Stimulated activated CD4-positive, alpha-beta T cell treated with anti-CD3 and anti-CD28 coated beads, Interleukin-4, amount 100 ng/mL, for 4 hours (primary cell): ENCODE data around the gene GCKR.

ENCODE experiments used
- DNase-seq, 2 experiments: peaks; one replicate each; pipeline ENCODE4 v3.0.0-alpha.2; 2020

Gene GCKR, protein sequence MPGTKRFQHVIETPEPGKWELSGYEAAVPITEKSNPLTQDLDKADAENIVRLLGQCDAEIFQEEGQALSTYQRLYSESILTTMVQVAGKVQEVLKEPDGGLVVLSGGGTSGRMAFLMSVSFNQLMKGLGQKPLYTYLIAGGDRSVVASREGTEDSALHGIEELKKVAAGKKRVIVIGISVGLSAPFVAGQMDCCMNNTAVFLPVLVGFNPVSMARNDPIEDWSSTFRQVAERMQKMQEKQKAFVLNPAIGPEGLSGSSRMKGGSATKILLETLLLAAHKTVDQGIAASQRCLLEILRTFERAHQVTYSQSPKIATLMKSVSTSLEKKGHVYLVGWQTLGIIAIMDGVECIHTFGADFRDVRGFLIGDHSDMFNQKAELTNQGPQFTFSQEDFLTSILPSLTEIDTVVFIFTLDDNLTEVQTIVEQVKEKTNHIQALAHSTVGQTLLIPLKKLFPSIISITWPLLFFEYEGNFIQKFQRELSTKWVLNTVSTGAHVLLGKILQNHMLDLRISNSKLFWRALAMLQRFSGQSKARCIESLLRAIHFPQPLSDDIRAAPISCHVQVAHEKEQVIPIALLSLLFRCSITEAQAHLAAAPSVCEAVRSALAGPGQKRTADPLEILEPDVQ

DNA sequence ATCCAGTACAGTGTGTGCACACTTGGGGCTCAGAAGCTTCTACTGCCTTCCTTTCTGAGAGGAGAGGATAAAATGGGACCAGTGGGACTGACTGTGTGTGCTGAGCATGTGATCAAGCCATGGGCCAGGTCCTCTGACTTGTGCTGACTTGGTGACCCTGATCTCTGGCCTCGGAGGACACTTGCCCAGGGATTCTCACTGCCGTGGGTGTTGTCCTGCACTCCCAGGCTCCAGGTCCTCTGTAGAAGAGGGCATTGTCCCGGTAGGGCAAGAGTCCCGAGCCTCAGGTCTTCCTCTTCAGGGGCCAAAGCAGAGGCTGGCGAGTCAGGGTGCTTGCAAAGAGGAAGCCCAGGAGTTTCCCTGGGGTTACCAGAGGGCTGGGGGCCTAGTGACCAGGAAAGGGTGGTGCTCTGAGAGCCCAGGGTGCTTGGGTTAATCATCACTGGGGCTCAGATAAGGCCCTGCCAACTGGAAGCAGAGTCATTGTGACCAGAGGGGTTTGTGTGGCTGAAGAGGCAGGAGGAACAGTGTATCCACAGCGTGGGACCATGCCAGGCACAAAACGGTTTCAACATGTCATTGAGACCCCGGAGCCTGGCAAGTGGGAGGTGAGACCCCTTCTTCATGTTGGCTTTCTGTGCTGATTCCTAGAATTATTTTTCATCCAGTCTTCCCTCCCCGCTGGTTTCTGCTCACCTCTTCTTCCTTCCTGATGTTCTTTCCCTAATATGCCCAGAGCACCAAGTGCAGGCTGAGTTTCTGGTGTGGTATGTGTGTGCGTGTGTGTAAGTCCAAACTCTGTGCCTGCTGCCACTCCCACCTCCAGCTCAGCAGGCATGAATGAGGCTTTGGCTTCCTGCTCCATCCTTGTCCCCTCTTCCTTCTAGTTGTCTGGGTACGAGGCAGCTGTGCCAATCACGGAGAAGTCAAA lies at the start of gene GCKR:
TSS of gene GCKR (plus strand) at position 483 of the 931 bp plus-strand sequence. CDS start at position 549, 66 bp downstream.
- no peak for DNase-seq

DNA sequence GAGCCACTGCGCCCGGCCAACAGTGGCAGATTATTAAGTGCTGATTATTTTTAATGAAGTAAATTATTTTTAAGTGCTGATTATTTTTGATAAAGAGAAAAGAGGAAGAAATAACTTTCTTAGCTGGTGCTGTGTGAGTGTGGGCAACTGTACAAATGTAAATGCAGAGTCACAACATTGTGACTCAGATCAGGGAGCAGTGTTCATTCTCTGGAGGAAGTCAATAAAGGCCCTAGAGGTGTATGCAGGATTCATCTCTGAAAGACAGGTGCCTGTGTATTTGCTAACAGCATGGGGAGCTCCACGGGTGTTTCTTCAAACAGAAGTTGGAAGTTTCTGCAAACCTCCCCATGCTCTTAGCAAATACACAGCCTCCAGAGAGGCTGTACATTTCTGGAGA lies 48.3 kb upstream of the GCKR start:
- DNase-seq, result no peak

DNA sequence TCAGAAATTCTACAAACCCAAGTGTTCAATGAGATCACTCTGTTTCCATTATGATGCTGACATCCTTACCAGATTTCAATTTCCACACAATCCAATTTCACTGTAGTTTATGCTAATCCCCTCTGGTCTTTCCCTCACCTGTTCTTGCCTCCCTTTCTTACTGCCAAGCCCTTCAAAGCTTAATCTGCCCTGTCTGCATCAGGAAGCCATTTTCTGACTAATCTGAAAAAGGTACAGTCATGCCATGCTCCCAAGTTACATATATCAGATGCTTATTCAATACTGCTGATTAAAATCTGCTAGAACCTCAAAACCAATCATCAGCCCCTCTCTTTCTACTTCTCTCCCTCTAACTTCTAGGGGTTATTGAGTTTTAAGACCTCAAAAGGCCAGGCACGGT lies 45.5 kb upstream of the GCKR start:
- no peak for DNase-seq

DNA sequence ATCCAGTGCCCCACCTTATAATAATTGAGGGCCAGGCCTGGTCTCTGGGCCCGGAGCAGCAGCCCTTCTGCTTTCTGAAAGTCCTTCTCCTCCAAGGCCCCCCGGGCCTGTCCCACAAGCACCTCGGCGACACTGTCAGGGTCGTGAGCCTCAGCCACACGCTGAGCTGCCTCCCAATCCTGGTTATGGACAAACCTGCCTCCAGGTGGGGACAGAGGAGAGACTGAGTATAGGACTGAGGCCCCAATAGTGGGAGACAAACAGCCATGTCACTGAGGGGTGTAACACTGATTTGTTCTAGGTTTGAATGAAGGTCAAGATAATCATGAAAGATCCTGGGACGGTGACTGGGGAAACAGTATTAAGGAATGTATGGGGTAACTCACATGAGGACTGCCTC lies 42.7 kb upstream of the GCKR start:
- no peak for DNase-seq

DNA sequence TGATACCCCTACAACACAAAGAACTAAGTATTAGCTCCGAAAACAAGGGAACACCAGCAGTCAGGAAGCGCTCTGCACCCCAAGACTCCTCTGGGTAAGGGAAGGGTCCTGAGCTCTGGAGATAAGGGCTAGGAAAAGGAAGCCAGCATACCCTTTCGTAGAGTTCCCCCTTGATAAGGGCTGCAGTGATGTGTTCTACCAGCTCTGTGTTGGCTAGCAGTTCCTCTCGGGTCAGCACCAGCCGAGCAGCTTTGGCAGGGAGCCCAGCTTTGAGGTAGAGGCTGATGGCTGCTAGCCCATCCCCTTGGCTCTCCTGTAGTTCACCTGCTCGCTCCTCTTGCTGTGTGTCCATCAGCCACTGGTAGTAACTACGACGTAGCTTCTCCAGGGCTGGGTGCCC lies 35.5 kb upstream of the GCKR start:
- DNase-seq, result no peak

DNA sequence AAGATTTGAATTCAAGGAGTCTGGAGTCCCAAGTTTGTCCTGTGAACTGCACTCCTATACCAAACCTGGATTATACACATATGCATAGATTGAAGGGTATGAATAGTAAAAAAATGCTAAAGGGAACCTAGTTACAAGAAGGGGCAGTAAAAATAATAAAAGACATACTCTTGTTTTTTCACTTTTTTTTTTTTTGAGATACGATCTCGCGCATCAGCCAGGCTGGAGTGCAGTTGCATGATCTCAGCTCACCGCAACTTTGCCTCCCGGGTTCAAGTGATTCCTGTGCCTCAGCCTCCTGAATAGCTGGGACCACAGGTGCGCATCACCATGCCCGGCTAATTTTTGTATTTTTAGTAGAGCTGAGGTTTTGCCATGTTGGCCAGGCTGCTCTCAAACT lies 32.2 kb upstream of the GCKR start:
- DNase-seq, result no peak

DNA sequence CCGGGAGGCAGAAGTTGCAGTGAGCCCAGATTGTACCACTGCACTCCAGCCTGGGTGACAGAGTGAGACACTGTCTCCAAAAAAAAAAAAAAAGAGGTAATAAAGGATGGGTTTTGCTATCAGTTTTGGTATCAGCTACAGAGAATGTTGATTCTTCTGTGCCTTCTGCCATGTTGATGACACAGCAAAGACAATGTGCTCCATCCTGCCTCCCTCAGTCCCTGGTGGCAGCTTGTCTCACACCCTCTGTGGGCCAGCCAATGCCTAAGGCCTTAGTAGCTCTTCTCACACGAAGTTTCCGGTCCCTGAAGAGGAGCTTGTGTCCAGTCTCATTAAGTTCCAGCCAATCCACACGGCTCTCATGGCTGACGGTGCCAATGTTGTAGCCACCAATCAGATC lies 24.7 kb upstream of the GCKR start:
- no peak for DNase-seq

DNA sequence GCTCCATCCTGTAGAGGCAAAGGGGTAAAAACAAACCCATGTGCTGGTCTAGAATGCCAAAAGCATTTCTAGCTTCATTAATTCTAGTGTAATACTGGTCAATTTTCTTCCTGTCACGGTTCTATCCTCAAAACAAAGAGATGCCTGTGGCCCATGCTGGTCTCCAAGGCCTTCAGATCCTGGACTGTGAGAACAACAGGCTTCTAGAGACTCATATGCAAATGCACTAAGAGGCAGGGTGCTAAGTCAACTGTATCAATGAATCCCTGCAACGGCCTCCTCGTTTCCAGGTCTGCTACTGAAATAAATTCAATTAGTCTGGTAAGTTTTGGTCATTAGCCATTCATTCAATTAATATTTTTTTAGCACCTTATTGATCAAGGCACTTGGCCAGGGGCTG lies 11.1 kb upstream of the GCKR start:
- no peak for DNase-seq

DNA sequence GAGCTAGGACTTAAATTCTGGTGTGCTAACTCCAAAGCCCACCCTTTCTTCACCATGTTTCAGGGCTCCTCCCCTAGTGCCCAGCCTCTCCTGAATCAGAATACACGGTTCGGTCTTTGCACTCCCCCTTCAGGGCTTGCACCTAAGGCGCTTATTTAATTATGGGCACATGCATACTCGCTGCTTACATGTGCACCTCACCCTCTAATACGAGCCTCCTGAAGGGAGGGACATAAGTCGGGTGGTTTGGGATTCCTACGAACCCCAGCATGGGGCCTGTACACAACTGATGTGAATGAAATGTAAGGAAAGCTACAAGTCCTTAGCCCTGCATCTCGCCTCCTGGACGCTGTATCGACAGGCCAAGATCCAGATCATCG lies 7.5 kb upstream of the GCKR start:
- no peak for DNase-seq

DNA sequence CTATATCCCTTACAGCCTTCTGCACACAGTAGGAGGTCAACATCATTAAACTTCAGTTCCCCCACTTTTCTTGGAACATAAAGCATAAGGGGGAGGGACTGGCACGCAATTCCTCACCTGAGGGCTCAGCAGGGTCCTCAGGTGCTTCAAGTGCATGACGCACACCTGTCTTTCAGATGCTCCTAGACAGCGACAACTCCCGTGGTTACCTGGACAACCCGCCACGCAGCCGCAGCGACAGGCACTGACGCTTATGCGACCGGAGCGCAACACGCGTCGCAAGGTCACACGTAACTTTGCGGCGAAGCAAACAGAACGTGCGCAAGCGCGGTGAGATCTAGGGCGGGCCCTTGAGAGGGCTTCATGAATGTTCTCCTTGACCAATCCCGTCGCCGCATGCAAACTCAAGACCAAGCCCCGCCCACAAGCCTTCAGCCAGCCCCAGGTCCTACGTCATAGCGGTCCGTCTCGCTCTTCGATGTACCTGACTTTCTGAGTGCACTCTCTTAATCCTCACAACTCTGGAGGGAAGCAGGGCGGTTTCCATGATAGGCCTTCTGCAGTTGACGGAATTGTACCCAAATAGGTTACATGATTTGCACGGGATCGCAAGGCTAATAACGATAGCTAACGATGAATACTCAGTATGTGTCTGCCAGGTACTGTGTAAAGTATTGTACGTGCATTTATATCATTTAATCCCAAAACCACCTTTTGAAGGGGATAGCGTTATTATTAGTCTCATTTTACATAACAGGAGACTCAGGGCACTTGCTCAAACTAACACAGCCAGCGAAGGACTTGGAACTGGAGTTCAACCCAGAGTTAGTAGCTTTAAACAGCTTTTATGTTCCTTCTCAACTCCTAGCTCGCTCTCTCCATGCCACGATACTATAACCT lies 6.9 kb upstream of the GCKR start, which contains the start of gene IFT172:
TSS of gene IFT172 (minus strand) at position 246 of the 900 bp plus-strand sequence. CDS start at position 156, 90 bp downstream.
- DNase-seq, result peak; percentile 96 to 99

DNA sequence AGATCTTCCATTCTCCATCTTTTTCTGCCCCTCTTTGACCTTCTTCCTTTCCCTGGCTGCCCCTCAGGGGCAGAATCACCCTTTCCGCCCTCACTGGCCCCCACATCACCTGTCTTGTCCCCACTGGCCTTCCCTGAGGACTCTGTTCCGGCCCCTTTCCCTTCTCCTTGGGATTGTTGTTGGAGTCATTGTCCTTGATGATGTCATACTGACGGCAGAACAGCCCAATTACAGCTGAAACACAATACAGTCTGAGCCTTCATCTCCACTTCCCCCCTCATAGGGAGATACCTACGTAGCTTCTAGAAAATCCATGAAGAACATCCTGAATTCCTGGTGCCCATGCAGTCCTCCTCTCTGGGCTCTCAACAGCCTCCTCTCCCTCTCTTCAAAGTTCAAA lies 4.1 kb upstream of the GCKR start:
- no peak for DNase-seq

DNA sequence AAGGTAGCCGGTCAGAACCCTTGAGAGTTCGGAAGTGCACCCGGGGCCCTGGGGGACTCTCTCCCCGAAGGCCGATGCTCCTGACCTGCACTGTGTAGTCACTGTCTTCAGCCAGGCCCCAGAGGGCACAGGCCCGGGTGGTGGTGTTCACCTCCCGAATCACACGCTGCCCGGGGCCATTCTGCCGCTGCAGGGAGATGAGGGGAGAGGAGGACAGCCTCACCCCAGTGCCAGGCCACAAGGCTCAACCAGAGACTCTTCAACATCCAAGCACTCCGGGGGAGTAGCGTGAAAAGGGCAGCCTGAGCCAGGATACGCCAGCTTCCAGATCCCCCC lies 2.7 kb upstream of the GCKR start:
- DNase-seq, result no peak

DNA sequence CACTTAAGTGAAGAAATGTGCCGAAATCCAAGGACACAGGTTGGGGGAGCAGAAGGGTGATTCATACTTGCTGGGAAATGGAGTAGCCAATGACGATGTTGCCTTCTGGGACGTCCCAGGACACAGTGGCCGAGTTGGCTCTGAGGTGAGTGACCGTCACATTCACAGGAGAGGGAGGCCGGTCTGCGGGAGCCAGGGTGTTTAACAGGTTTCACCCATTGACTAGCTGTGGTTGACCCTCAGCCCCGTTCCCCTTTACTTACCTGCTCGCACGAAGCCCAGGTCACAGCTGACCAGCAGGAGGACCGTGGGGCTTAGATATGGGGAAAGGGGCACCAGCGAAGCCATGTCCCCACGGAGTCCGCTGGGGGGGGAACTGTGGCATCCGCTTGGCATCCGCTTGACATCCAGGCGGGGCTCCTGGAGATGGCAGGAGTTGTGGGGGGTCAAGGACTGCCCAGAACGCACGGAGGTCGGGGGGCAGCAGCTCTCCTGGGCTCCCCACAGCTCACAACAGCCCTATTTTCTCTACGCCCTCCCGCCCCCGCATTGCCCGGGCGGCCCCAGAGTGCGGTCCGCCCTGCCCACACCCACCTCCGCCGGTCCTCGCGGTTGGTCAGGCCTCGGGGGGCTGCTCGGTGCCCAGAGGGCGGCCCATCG lies 2.2 kb upstream of the GCKR start:
- no peak for DNase-seq

DNA sequence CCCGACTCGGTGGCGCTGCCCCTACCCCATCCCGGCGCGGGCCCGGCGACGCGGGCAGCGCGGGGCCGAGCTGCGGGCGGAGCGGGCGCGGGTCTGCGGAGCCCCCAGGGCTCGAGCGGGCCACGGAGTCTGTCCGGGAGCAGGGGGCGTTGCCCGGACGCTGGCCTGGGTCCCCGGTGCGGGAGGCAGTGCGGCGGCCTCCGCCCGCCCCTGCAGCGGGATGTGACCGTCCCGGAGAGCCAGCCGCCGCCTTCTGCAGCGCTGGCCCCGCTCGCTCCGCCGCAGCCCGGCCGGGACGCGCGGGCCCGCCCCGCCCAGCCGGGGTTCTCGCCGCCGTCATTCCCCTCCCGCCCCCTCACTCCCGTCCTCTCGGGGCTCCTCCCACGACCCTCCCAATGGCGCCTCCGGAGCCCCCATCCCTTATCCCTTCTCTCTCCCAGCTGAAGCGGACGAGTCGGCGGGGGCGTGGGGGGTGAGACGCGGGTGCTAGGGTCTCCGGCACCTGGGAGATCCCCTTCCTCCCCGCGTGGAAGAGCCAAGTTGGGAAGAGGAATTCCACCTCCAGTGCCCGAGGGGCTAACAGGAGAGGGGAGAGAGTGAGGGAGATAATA lies 1.6 kb upstream of the GCKR start, which contains the start of gene FNDC4:
TSS of gene FNDC4 (minus strand) at position 257 of the 611 bp plus-strand sequence. CDS start 521 bp downstream, outside the sequence.
- peak in 1 of 2 experiments; percentile 13 for DNase-seq

DNA sequence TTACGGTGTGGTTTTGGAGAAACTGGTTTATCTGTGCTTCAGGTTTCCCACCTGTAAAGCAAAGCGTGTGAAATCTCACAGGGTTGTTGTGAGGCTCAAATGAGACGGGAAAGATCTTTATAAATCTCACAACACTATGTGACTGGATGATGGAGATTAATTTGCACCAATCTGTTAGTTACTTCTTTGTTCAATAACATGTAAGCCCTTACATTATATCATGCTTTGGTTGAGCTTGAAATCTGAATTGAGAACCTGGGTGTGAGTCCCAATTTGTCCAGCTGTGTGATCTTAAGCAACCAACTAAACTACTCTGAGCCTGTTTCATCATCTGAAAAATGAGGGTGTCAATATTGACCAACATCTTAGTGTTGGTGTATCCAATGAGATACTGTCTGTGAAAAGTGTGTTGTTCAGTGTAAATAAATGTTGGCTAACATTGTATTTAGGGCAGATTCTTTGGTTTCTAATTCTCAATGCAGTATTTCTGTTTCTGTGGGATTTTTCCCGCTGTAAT lies 741 bp upstream of the GCKR start:
- no peak for DNase-seq

DNA sequence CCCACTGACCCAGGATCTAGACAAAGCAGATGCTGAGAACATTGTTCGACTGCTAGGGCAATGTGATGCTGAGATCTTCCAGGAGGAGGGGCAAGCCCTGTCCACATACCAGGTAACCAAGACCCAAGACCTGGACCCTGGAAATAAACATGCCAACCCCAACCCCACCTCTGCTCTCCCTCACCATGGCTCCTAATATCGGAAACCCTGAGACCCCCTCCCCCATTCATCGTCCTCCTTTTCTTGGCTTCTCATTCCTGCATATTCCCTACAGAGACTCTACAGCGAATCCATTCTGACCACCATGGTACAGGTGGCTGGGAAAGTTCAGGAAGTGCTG lies 619 bp downstream of the GCKR start:
- DNase-seq, result no peak

DNA sequence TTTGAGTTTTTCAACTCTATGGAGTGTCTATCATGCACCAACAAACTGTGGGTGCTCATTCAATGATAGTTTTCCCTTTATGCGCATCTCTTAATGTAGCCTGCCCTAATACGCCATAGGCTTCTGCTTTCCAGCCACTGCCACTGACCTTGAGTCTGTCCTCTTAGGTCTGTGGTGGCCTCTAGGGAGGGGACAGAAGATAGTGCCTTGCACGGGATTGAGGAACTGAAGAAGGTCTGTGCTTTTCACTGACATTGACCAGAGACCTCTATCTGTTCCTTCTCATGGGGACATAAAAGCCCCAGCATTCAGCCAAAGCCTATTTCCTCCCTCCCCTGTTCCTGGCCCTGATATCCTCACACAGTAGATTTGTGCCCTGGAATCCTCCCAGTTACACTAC lies 2.3 kb downstream of the GCKR start:
- DNase-seq, result no peak

DNA sequence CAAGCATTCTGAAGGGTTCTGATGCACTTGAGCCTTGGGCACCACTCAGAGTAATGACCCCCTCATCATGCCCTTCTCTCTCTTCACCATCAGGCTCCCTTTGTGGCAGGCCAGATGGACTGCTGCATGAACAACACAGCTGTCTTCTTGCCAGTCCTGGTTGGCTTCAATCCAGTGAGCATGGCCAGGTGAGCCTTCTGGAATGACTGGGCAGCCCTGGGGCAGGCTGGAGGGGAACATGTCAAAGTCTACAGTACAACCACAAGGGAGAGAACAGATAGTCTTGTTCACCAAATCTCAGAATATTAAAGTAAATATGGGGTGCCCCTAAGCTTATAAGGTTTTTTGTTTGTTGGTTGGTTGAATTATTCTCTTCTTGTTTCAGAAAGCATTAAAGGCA lies 4.4 kb downstream of the GCKR start:
- DNase-seq, result no peak

DNA sequence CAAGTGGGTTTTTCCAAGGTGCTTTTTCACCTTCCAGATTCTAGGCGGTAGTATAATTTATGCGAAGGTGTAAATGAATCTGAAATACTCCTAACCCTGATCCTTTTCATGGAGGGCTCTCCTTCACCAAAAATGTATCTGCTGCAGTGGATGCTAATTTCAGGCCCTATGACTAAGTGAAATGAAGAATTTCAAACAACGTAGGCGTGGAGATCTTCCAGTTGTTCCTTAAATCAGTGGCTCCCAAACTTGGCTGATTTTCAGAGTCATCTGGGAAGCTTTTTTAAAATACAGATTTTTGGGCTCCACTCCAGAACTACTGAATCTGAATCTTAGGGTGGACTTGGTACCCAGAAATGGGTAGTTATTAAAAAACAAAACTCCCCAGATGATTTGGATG lies 5.5 kb downstream of the GCKR start:
- DNase-seq, result no peak

DNA sequence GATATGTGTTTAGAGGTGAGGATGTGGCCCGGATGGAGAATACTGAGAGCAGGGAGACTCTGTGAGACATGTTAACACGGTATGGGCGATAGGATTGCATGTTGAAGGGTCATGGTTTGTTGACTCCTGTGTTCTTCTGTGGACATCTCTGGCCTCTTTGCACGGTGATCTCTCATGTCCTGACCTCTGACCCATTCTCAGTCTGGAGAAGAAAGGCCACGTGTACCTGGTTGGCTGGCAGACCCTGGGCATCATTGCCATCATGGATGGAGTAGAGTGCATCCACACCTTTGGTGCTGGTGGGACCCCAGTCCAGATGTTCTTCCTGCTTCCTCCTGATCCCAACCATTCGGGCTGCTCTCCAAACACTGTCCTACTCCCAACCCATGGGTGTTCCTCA lies 9.9 kb downstream of the GCKR start:
- no peak for DNase-seq

DNA sequence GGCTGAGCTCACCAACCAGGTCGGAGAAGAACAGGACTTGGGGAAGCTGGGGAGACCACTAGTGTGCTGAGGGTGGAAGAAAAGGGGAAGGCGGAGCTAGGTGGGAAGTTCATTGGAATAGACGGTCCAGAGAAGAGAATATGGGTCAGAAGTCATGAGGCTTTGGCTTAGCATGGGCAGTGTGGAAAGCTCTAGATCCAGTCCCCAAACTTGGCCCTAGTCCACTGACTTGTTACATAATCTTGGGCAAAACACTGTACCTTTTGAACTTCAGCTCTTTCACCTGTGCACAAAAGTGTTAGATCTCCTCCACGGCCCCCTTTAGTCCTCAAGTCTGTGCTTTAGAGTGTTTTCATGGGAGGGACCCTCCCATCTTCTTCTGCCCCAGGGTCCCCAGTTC lies 10.7 kb downstream of the GCKR start:
- DNase-seq, result no peak
